Fibroblast of skin of abdomen (primary cell): ENCODE results near the gene BRCA1.
A peak's percentile ranks its signal among the peaks of the same experiment; 100 is the strongest.
"Not testable (repeated sequence)": the region's sequence is repeated elsewhere in the genome, so short reads cannot be mapped to it uniquely, and the experiment has no call there.

Source experiments
- DNase-seq: peaks from one replicate; pipeline ENCODE4 v3.0.0-alpha.2; 2013

The BRCA1 gene

DNA sequence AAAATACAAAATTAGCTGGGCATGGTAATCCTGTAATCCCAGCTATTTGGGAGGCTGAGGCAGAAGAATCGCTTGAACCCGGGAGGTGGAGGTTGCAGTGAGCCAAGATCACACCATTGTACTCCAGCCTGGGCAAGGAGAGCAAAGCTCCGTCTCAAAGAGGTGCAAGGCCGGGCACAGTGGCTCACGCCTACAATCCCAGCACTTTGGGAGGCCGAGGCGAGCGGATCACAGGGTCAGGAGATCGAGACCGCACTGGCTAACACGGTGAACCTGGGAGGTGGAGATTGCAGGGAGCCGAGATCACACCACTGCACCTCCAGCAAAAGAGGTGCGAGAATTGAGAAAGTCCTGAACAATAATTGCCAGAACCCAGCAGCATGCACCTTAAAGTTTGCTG lies 124.3 kb downstream of the BRCA1 start:
- DNase-seq = not testable (repeated sequence)

DNA sequence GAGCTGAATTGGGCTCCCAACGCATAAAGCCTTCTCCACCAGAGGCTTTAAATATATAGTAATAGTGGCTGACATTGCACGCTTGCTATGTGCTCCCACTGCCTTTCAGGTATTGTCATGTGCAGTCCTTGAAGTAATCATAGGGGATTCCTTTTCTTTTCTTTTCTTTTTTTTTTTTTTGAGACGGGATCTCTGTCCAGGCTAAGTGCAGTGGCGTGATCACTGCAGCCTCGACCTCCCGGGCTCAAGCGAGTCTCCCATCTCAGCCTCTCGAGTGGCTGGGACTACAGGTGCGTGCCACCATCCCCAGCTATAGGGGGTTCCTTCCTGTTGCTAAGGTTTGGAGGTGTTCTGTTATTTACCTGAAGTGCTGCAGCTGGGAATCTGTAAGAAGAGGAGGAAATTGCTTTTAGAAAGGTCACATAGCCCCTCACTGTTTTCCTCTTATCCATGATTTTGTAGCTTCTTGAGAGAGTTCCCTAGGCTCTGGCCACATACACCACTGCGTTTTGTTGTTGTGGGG lies 126.1 kb downstream of the BRCA1 start:
- no peak for DNase-seq

- peak; percentile 100 for DNase-seq
Measured at GRCh38 chr17:42997984-42998938, 126.9 kb downstream of the BRCA1 start, which contains the start of gene RPL27. TSS of gene RPL27 (plus strand) at chr17:42998419. CDS start at chr17:42998751, 332 bp downstream.

DNA sequence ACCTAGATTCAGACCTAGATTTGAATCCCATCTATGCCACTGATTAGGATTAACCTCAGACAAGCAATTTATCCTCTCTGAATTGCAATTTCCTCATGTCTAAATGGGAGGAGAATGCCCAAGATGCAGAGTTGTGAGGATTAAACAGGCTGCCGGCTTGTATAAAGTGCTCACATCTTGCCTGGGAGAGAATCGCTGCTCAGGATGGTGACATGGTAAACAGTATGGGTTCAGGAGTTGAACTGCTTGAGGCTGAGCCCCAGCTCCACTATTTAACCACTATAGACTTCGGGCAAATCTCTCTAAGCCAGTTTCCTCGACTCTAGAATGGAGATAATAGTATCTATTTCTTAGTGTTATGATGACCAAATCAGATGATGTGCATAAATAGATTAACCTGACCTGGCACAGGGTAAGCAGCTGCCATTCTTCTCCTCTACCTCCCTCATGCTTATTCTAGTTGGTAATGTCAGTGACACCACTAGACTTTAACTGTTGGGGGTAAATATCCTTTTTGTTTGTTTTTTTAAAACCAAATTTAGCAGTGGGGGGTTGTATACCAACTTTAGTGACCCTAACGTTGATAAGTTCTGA lies 127.7 kb downstream of the BRCA1 start:
- no peak for DNase-seq
